LNCAP (cell line): ENCODE results near the gene CYP4F2.

Experiments
- CTCF ChIP-seq: fragments of 450-650 bp; IDR thresholded peaks from 2 replicates; pipeline ENCODE4 v1.5.1; 2017; ENCODE audit warnings: mild to moderate bottlenecking

The CYP4F2 gene

GRCh38 chr19:15897738-15898276, at the start of gene CYP4F2:
Gene CYP4F2 (minus strand): TSS chr19:15898074. CDS start chr19:15897611, 463 bp downstream.
- TF ChIP-seq CTCF = no peak

- no peak for TF ChIP-seq CTCF
Observed at GRCh38 chr19:15945301-15945700, 47.4 kb upstream of the CYP4F2 start.

GRCh38 chr19:15944401-15944800, 46.5 kb upstream of the CYP4F2 start:
- no peak for TF ChIP-seq CTCF

GRCh38 chr19:15937771-15938170, 39.9 kb upstream of the CYP4F2 start:
- no peak for TF ChIP-seq CTCF

- TF ChIP-seq CTCF = no peak
Observed at GRCh38 chr19:15936950-15937349, 39.1 kb upstream of the CYP4F2 start.

- TF ChIP-seq CTCF = no peak
Observed at GRCh38 chr19:15936173-15936572, 38.3 kb upstream of the CYP4F2 start.

- TF ChIP-seq CTCF = no peak
Observed at GRCh38 chr19:15935167-15935702, 37.4 kb upstream of the CYP4F2 start.
